ENCODE data around the gene MAGI2.
"Not testable (repeated sequence)": the region's sequence is repeated elsewhere in the genome, so short reads cannot be mapped to it uniquely, and the experiment has no call there.

MAGI2 gene

GRCh38 chr7:79051915-79052314, 401.6 kb downstream of the MAGI2 start:
- no peak for DNase-seq (ENCODE audit: low read depth, low spot score)

GRCh38 chr7:79050603-79051002, 402.9 kb downstream of the MAGI2 start:
- DNase-seq (ENCODE audit: low read depth, low spot score) = no peak

GRCh38 chr7:79046061-79046460, 407.4 kb downstream of the MAGI2 start:
- DNase-seq (ENCODE audit: low read depth, low spot score) = no peak

GRCh38 chr7:79037001-79037400, 416.5 kb downstream of the MAGI2 start:
- no peak for DNase-seq (ENCODE audit: low read depth, low spot score)

- no peak for DNase-seq (ENCODE audit: low read depth, low spot score)
Measured at GRCh38 chr7:79036356-79036755, 417.1 kb downstream of the MAGI2 start.

GRCh38 chr7:79035858-79036257, 417.6 kb downstream of the MAGI2 start:
- no peak for DNase-seq (ENCODE audit: low read depth, low spot score)

GRCh38 chr7:79034730-79035129, 418.7 kb downstream of the MAGI2 start:
- no peak for DNase-seq (ENCODE audit: low read depth, low spot score)

- DNase-seq (ENCODE audit: low read depth, low spot score) = not testable (repeated sequence)
Measured at GRCh38 chr7:79019711-79020110, 433.8 kb downstream of the MAGI2 start.

GRCh38 chr7:79011921-79012320, 441.5 kb downstream of the MAGI2 start:
- no peak for DNase-seq (ENCODE audit: low read depth, low spot score)

- no peak for DNase-seq (ENCODE audit: low read depth, low spot score)
Measured at GRCh38 chr7:79009647-79010046, 443.8 kb downstream of the MAGI2 start.

- no peak for DNase-seq (ENCODE audit: low read depth, low spot score)
Measured at GRCh38 chr7:79008786-79009185, 444.7 kb downstream of the MAGI2 start.

- no peak for DNase-seq (ENCODE audit: low read depth, low spot score)
Measured at GRCh38 chr7:78996013-78996412, 457.5 kb downstream of the MAGI2 start.

GRCh38 chr7:78993341-78993740, 460.1 kb downstream of the MAGI2 start:
- no peak for DNase-seq (ENCODE audit: low read depth, low spot score)

- no peak for DNase-seq (ENCODE audit: low read depth, low spot score)
Measured at GRCh38 chr7:78985509-78985908, 468.0 kb downstream of the MAGI2 start.

- DNase-seq (ENCODE audit: low read depth, low spot score) = no peak
Measured at GRCh38 chr7:78983483-78983882, 470.0 kb downstream of the MAGI2 start.

GRCh38 chr7:78970440-78970916, 483.0 kb downstream of the MAGI2 start:
- no peak for DNase-seq (ENCODE audit: low read depth, low spot score)

- DNase-seq (ENCODE audit: low read depth, low spot score) = peak; percentile 2
Measured at GRCh38 chr7:78968951-78969350, 484.5 kb downstream of the MAGI2 start.

GRCh38 chr7:78967561-78967960, 485.9 kb downstream of the MAGI2 start:
- not testable (repeated sequence) for DNase-seq (ENCODE audit: low read depth, low spot score)

- DNase-seq (ENCODE audit: low read depth, low spot score) = no peak
Measured at GRCh38 chr7:78967046-78967445, 486.4 kb downstream of the MAGI2 start.

- DNase-seq (ENCODE audit: low read depth, low spot score) = no peak
Measured at GRCh38 chr7:78959477-78959876, 494.0 kb downstream of the MAGI2 start.

GRCh38 chr7:78955329-78955728, 498.1 kb downstream of the MAGI2 start:
- DNase-seq (ENCODE audit: low read depth, low spot score) = no peak

- DNase-seq (ENCODE audit: low read depth, low spot score) = no peak
Measured at GRCh38 chr7:78953726-78954363, 499.6 kb downstream of the MAGI2 start.

- no peak for DNase-seq (ENCODE audit: low read depth, low spot score)
Measured at GRCh38 chr7:78953090-78953489, 500.4 kb downstream of the MAGI2 start.

GRCh38 chr7:78939669-78940068, 513.8 kb downstream of the MAGI2 start:
- no peak for DNase-seq (ENCODE audit: low read depth, low spot score)
